T-helper 1 cell treated with Interleukin-12 subunit alpha and Interleukin-12 subunit beta and Interleukin-4 antibody, amounts not matched to agents 30 μg/mL and 1 μg/mL, for 36 hours (primary cell): ENCODE measurements around the gene TRIM7.
"Not testable (repeated sequence)": the region's sequence is repeated elsewhere in the genome, so short reads cannot be mapped to it uniquely, and the experiment has no call there.

Experiments used
- H3K27ac Mint-ChIP-seq: one replicate; pipeline ENCODE4 v1.8.0; 2021; ENCODE audit warnings: mild to moderate bottlenecking, mixed read lengths
- H3K27me3 Mint-ChIP-seq: one replicate; pipeline ENCODE4 v1.8.0; 2021; ENCODE audit warnings: low read depth, mixed read lengths
- H3K36me3 Mint-ChIP-seq: one replicate; pipeline ENCODE4 v1.8.0; 2021; ENCODE audit warnings: low read depth, mixed read lengths
- H3K4me1 Mint-ChIP-seq: one replicate; pipeline ENCODE4 v1.8.0; 2021; ENCODE audit warnings: low read depth, mixed read lengths
- H3K4me3 Mint-ChIP-seq: one replicate; pipeline ENCODE4 v1.8.0; 2021; ENCODE audit warnings: mild to moderate bottlenecking, moderate library complexity, mixed read lengths
- H3K9me3 Mint-ChIP-seq: one replicate; pipeline ENCODE4 v1.8.0; 2021; ENCODE audit warnings: mixed read lengths

Gene TRIM7

GRCh38 chr5:181168595-181169118, 36.3 kb downstream of the TRIM7 start:
- peak overlapping the region; percentile 34 for H3K27ac Mint-ChIP-seq
- peaks cover 52% of the 10 kb centered on the region for H3K4me1 Mint-ChIP-seq
- H3K27me3 Mint-ChIP-seq = peaks cover 74% of the 10 kb centered on the region
- no peaks in the 10 kb centered on the region for H3K9me3 Mint-ChIP-seq
- H3K4me3 Mint-ChIP-seq = peak overlapping the region; percentile 45
- peaks cover 2% of the 10 kb centered on the region for H3K36me3 Mint-ChIP-seq

GRCh38 chr5:181167814-181168488, 37.0 kb downstream of the TRIM7 start:
- Mint-ChIP-seq H3K27me3 (peaks cover 71% of the 10 kb centered on the region), H3K4me1 (peaks cover 44% of the 10 kb centered on the region), H3K9me3 (no peaks in the 10 kb centered on the region), H3K4me3 (no peak overlapping the region), H3K36me3 (peaks cover 2% of the 10 kb centered on the region), H3K27ac (no peak overlapping the region)

- peaks cover 69% of the 10 kb centered on the region for H3K27me3 Mint-ChIP-seq
- H3K27ac Mint-ChIP-seq = no peak overlapping the region
- H3K4me1 Mint-ChIP-seq = peaks cover 41% of the 10 kb centered on the region
- no peaks in the 10 kb centered on the region for H3K9me3 Mint-ChIP-seq
- peaks cover 2% of the 10 kb centered on the region for H3K36me3 Mint-ChIP-seq
- no peak overlapping the region for H3K4me3 Mint-ChIP-seq
Observed at GRCh38 chr5:181166812-181167733, 37.9 kb downstream of the TRIM7 start.

GRCh38 chr5:181164076-181164952, 40.7 kb downstream of the TRIM7 start:
- peak overlapping the region; percentile 79 for H3K27ac Mint-ChIP-seq
- H3K36me3 Mint-ChIP-seq = no peaks in the 10 kb centered on the region
- H3K9me3 Mint-ChIP-seq = no peaks in the 10 kb centered on the region
- peaks cover 32% of the 10 kb centered on the region for H3K4me1 Mint-ChIP-seq
- peaks cover 47% of the 10 kb centered on the region for H3K27me3 Mint-ChIP-seq
- H3K4me3 Mint-ChIP-seq = no peak overlapping the region

- peaks cover 28% of the 10 kb centered on the region for H3K4me1 Mint-ChIP-seq
Observed at GRCh38 chr5:181163487-181164075, 41.4 kb downstream of the TRIM7 start.

GRCh38 chr5:181161534-181162175, 43.3 kb downstream of the TRIM7 start:
- H3K27me3 Mint-ChIP-seq = peaks cover 29% of the 10 kb centered on the region
- peaks cover 20% of the 10 kb centered on the region for H3K4me1 Mint-ChIP-seq
- H3K4me3 Mint-ChIP-seq = peak overlapping the region; percentile 73
- no peaks in the 10 kb centered on the region for H3K36me3 Mint-ChIP-seq
- H3K27ac Mint-ChIP-seq = peak overlapping the region; percentile 94
- no peaks in the 10 kb centered on the region for H3K9me3 Mint-ChIP-seq

More at GRCh38 chr5:181163487-181164075, 41.4 kb downstream of the TRIM7 start:
- H3K9me3 Mint-ChIP-seq = no peaks in the 10 kb centered on the region
- H3K4me3 Mint-ChIP-seq = no peak overlapping the region
- H3K27ac Mint-ChIP-seq = peak overlapping the region; percentile 79
- H3K27me3 Mint-ChIP-seq = peaks cover 43% of the 10 kb centered on the region
- H3K36me3 Mint-ChIP-seq = no peaks in the 10 kb centered on the region

GRCh38 chr5:181160755-181161533, 44.1 kb downstream of the TRIM7 start:
- Mint-ChIP-seq H3K27ac (peak overlapping the region; percentile 94), H3K27me3 (peaks cover 22% of the 10 kb centered on the region), H3K4me3 (peak overlapping the region; percentile 73), H3K4me1 (peaks cover 21% of the 10 kb centered on the region)
- not testable (repeated sequence) for H3K36me3 Mint-ChIP-seq, H3K9me3 Mint-ChIP-seq

GRCh38 chr5:181160152-181160754, 44.7 kb downstream of the TRIM7 start:
- H3K27ac Mint-ChIP-seq = peak overlapping the region; percentile 87
- peaks cover 15% of the 10 kb centered on the region for H3K27me3 Mint-ChIP-seq
- H3K4me1 Mint-ChIP-seq = peaks cover 18% of the 10 kb centered on the region
- no peaks in the 10 kb centered on the region for H3K9me3 Mint-ChIP-seq
- H3K36me3 Mint-ChIP-seq = no peaks in the 10 kb centered on the region
- peak overlapping the region; percentile 65 for H3K4me3 Mint-ChIP-seq

GRCh38 chr5:181159286-181160151, 45.5 kb downstream of the TRIM7 start:
- H3K36me3 Mint-ChIP-seq = peaks cover 3% of the 10 kb centered on the region
- peaks cover 14% of the 10 kb centered on the region for H3K27me3 Mint-ChIP-seq
- peaks cover 18% of the 10 kb centered on the region for H3K4me1 Mint-ChIP-seq
- H3K27ac Mint-ChIP-seq = peak overlapping the region; percentile 97
- H3K4me3 Mint-ChIP-seq = peak overlapping the region; percentile 80
- H3K9me3 Mint-ChIP-seq = peaks cover 5% of the 10 kb centered on the region

- Mint-ChIP-seq H3K4me1 (peaks cover 20% of the 10 kb centered on the region), H3K36me3 (peaks cover 3% of the 10 kb centered on the region), H3K27ac (no peak overlapping the region), H3K4me3 (no peak overlapping the region), H3K27me3 (peaks cover 13% of the 10 kb centered on the region), H3K9me3 (peaks cover 7% of the 10 kb centered on the region)
Observed at GRCh38 chr5:181158869-181159268, 46.1 kb downstream of the TRIM7 start.

- peaks cover 8% of the 10 kb centered on the region for H3K9me3 Mint-ChIP-seq
- peaks cover 7% of the 10 kb centered on the region for H3K27me3 Mint-ChIP-seq
- peaks cover 3% of the 10 kb centered on the region for H3K36me3 Mint-ChIP-seq
- H3K4me3 Mint-ChIP-seq = no peak overlapping the region
- no peak overlapping the region for H3K27ac Mint-ChIP-seq
- peaks cover 17% of the 10 kb centered on the region for H3K4me1 Mint-ChIP-seq
Observed at GRCh38 chr5:181156758-181157157, 48.2 kb downstream of the TRIM7 start.

GRCh38 chr5:181153814-181154213, 51.2 kb downstream of the TRIM7 start:
- Mint-ChIP-seq H3K4me1 (peaks cover 7% of the 10 kb centered on the region), H3K36me3 (peaks cover 3% of the 10 kb centered on the region), H3K27me3 (peaks cover 5% of the 10 kb centered on the region), H3K4me3 (no peak overlapping the region), H3K27ac (peak overlapping the region; percentile 5), H3K9me3 (peaks cover 8% of the 10 kb centered on the region)
